SK-N-SH (cell line): ENCODE data around the gene CBLN3. TPM values are rescaled to one million over a fixed set of nuclear protein-coding genes. Genes with fewer than 3 reads are reported as not detected.

Source experiments
- CTCF ChIA-PET: fragments of 300-600, 350-600 bp; formaldehyde crosslinking; extraction: SDS; loops from one replicate; lab custom pipeline; 2021; lab: Yijun Ruan, JAX
- POLR2A ChIA-PET: fragments of 350-600 bp; sonication (Branson Sonifier 250); formaldehyde crosslinking; extraction: SDS; loops from one replicate; lab custom pipeline; 2020; ENCODE audit warnings: antibody characterized with exemption, inconsistent platforms; lab: Yijun Ruan, JAX
- DNase-seq: peaks from one replicate; pipeline ENCODE4 v3.0.0; 2012
- H2AFZ ChIP-seq: fragments of 200-600 bp; sonication (generic); 2 replicates; pipeline ENCODE4 v1.8.1; 2016; ENCODE audit warnings: antibody characterized with exemption, mild to moderate bottlenecking, low read depth
- H3F3A ChIP-seq: fragments of 200-600 bp; sonication (generic); replicated peaks from 2 replicates; pipeline ENCODE3; 2016; ENCODE audit warnings: antibody characterized with exemption, mild to moderate bottlenecking; ENCODE audit not compliant: insufficient read depth
- H3K27ac ChIP-seq, 2 experiments: fragments of 200-500 bp in 1 of 2; fragments of 200-600 bp in 1 of 2; sonication (Bioruptor generic) in 1 of 2; sonication (generic), shearing (Covaris generic) in 1 of 2; 2 replicates each; pipeline versions ENCODE4 v1.5.1 to v1.6.1; 2014 to 2016; ENCODE audit warnings: low read depth in 2 of 2, inconsistent platforms in 1 of 2, low read length in 1 of 2, mild to moderate bottlenecking in 1 of 2, mixed read lengths in 1 of 2
- H3K27me3 ChIP-seq: fragments of 200-600 bp; sonication (generic), shearing (Covaris generic); 2 replicates; pipeline ENCODE4 v1.6.1; 2016; ENCODE audit warnings: mixed run types; ENCODE audit not compliant: insufficient read depth
- H3K36me3 ChIP-seq, 2 experiments: fragments of 200-500 bp in 1 of 2; fragments of 200-600 bp in 1 of 2; sonication (Bioruptor generic) in 1 of 2; sonication (generic) in 1 of 2; replicated peaks in 1 of 2; 2 replicates each; pipeline versions ENCODE3 to v1.5.1; 2014 to 2016; ENCODE audit warnings: low read length in 1 of 2, mild to moderate bottlenecking in 1 of 2; ENCODE audit not compliant: insufficient read depth in 2 of 2, control insufficient read depth in 1 of 2
- H3K4me1 ChIP-seq, 2 experiments: fragments of 200-500 bp in 1 of 2; fragments of 200-600 bp in 1 of 2; sonication (Bioruptor generic) in 1 of 2; sonication (generic), shearing (Covaris generic) in 1 of 2; 2 replicates each; pipeline versions ENCODE4 v1.5.1 to v1.6.1; 2014 to 2016; ENCODE audit warnings: low read depth in 1 of 2, low read length in 1 of 2, mixed run types in 1 of 2; ENCODE audit not compliant: insufficient read depth in 2 of 2, control insufficient read depth in 1 of 2
- H3K4me2 ChIP-seq: fragments of 200-600 bp; sonication (generic), shearing (Covaris generic); 2 replicates; pipeline ENCODE4 v1.6.1; 2017; ENCODE audit warnings: mixed run types
- H3K4me3 ChIP-seq, 2 experiments: fragments of 200-500 bp in 1 of 2; fragments of 200-600 bp in 1 of 2; sonication (Bioruptor generic) in 1 of 2; sonication (generic), shearing (Covaris generic) in 1 of 2; 2 replicates each; pipeline versions ENCODE4 v1.5.1 to v1.8.1; 2014 to 2016; ENCODE audit warnings: low read depth in 2 of 2, inconsistent platforms in 1 of 2, low read length in 1 of 2, mild to moderate bottlenecking in 1 of 2, mixed read lengths in 1 of 2, moderate library complexity in 1 of 2
- H3K79me2 ChIP-seq: fragments of 200-600 bp; sonication (generic); 2 replicates; pipeline ENCODE4 v1.8.1; 2017; ENCODE audit warnings: mild to moderate bottlenecking; ENCODE audit not compliant: insufficient read depth
- H3K9ac ChIP-seq: fragments of 200-600 bp; sonication (generic); 2 replicates; pipeline ENCODE4 v1.6.1; 2017; ENCODE audit warnings: mixed run types
- H3K9me2 ChIP-seq: fragments of 200-600 bp; sonication (generic); 2 replicates; pipeline ENCODE4 v1.6.1; 2017; ENCODE audit warnings: mixed run types
- H3K9me3 ChIP-seq: fragments of 200-600 bp; sonication (generic); 2 replicates; pipeline ENCODE4 v1.6.1; 2017; ENCODE audit warnings: mixed run types, mild to moderate bottlenecking, moderate library complexity
- H4K20me1 ChIP-seq: fragments of 200-600 bp; sonication (generic); 2 replicates; pipeline ENCODE4 v1.6.1; 2017; ENCODE audit warnings: mild to moderate bottlenecking, mixed run types; ENCODE audit not compliant: insufficient read depth
- CHD2 ChIP-seq: fragments of 150-350 bp; IDR thresholded peaks from 2 replicates; pipeline ENCODE4 v1.6.1; 2018; ENCODE audit warnings: low read length; ENCODE audit not compliant: partially characterized antibody
- EZH2phosphoT487 ChIP-seq: fragments of 200-600 bp; sonication (generic); IDR thresholded peaks from 2 replicates; pipeline ENCODE4 v1.6.1; 2017; ENCODE audit warnings: low read depth, mixed run types, mild to moderate bottlenecking, antibody characterized with exemption, moderate library complexity, borderline replicate concordance
- FOXJ3 ChIP-seq: sonication (generic); formaldehyde crosslinking; IDR thresholded peaks from 2 replicates; pipeline ENCODE4 v1.5.1; 2020; ENCODE audit warnings: mild to moderate bottlenecking, missing genetic modification reagents
- MXI1 ChIP-seq: IDR thresholded peaks from 2 replicates; pipeline ENCODE4 v1.6.1; 2012; ENCODE audit warnings: mild to moderate bottlenecking, low read depth, low read length, improper control_type of control experiment
- NFIC ChIP-seq: IDR thresholded peaks from 2 replicates; pipeline ENCODE4 v1.4.0; 2012; ENCODE audit warnings: borderline replicate concordance
- NRF1 ChIP-seq: IDR thresholded peaks from 2 replicates; pipeline ENCODE4 v1.6.1; 2012; ENCODE audit warnings: low read depth, mild to moderate bottlenecking, low read length
- RCOR1 ChIP-seq: fragments of 150-350 bp; IDR thresholded peaks from 2 replicates; pipeline ENCODE4 v1.6.1; 2017; ENCODE audit warnings: antibody characterized with exemption, low read length
- RFX5 ChIP-seq: IDR thresholded peaks from 2 replicates; pipeline ENCODE4 v1.6.1; 2012; ENCODE audit warnings: mild to moderate bottlenecking, improper control_type of control experiment, low read length
- SIN3A ChIP-seq: IDR thresholded peaks from 2 replicates; pipeline ENCODE4 v1.6.1; 2012; ENCODE audit warnings: low read depth, mild to moderate bottlenecking, low read length, moderate library complexity, borderline replicate concordance
- TAF1 ChIP-seq: IDR thresholded peaks from 2 replicates; pipeline ENCODE4 v1.6.1; 2012; ENCODE audit warnings: low read depth, mild to moderate bottlenecking, low read length, moderate library complexity, borderline replicate concordance
- WGBS: methylation state at CpG from one replicate; pipeline ENCODE4 v1.1.6; 2017; ENCODE audit warnings: low lambda C conversion rate; 5-methylcytosine and 5-hydroxymethylcytosine counted together
- polyA plus RNA-seq, 3 experiments: library from polyadenylated mRNA; depleted of rRNA; stranded (reverse); fragments of >200 nt; gene quantifications; 2 replicates each; pipeline ENCODE4 v1.2.3, GENCODE V29; 2012
- TF ChIP-seq, protein P1 (sequence below): IDR thresholded peaks from 2 replicates; pipeline ENCODE4; 2012
- TF ChIP-seq, protein P2 (sequence below): fragments of 150-350 bp; IDR thresholded peaks from 2 replicates; pipeline ENCODE4 v1.6.1; 2016; ENCODE audit warnings: mild to moderate bottlenecking, low read depth, low read length

The CBLN3 gene
- polyA plus RNA-seq, 1 of the 3 experiments (the other 2 are of a cell fraction), result 1.8 TPM

DNA sequence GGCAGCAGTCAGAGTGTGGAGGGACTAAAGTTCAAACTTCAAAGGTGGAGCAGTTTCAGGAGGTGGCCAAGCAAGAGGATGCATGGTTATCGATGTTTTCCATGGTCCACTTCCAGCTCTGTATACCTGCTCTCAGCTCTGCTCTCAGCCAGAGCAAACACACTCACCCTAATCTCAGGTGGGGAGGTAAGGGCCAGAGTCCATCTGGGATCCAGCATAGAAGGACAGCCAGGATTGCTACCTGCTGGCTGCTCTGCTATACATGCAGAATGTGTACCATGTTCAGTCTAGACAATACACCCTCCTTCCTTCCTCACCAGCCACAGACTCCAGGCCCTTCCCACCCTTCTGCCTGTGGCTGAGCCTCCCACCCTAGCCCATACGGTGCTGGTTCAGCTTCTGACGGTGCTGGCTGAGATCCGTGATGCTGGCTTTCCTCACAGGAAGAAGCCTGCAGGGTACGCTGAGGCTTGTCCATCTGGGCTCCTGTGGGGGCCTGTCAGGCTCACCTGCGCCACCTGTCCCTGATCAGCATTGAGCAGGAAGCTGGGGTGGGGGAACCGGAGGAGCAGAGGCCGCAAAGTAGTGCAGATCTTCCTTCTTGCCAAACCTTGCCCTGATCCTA is 2.4 kb downstream of the CBLN3 start:
- peaks cover 19% of the 10 kb centered on the region for H3K79me2 ChIP-seq
- no peak overlapping the region for H3K9ac ChIP-seq
- H3K4me3 ChIP-seq, result no peak overlapping the region
- H3K4me2 ChIP-seq, result no peak overlapping the region
- H3K4me1 ChIP-seq, result peaks cover 24 to 28% of the 10 kb centered on the region in 2 experiments; a peak in 3 of 4 replicates
- H3K9me2 ChIP-seq, result no peaks in the 10 kb centered on the region
- H3F3A ChIP-seq, result peaks cover 7% of the 10 kb centered on the region
- no peak for DNase-seq
- no peak overlapping the region for H3K27ac ChIP-seq
- 93% methylated on average over 8 of the region's 8 CpGs for WGBS
- ChIA-PET CTCF (interaction anchor here (0.7 to 16.1 kb wide), 7 partner anchors 8 to 95 kb away, joined by 3 to 275 read pairs (median 5); no protein-coding TSS in a partner anchor), POLR2A (no interaction called here)
- H3K27me3 ChIP-seq, result no peaks in the 10 kb centered on the region
- TF ChIP-seq CHD2, result no peak
- TF ChIP-seq FOXJ3 (CRISPR knock-in tag), result no peak
- TF ChIP-seq RCOR1, result no peak
- no peak for TF ChIP-seq MXI1
- TF ChIP-seq, protein P1, sequence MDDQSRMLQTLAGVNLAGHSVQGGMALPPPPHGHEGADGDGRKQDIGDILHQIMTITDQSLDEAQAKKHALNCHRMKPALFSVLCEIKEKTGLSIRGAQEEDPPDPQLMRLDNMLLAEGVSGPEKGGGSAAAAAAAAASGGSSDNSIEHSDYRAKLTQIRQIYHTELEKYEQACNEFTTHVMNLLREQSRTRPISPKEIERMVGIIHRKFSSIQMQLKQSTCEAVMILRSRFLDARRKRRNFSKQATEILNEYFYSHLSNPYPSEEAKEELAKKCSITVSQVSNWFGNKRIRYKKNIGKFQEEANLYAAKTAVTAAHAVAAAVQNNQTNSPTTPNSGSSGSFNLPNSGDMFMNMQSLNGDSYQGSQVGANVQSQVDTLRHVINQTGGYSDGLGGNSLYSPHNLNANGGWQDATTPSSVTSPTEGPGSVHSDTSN, result no peak
- no peak for TF ChIP-seq NRF1
- no peak for TF ChIP-seq EZH2phosphoT487
- TF ChIP-seq TAF1, result no peak
- TF ChIP-seq SIN3A, result no peak
- no peaks in the 10 kb centered on the region for H3K9me3 ChIP-seq
- H4K20me1 ChIP-seq, result peaks cover 2% of the 10 kb centered on the region
- H2AFZ ChIP-seq, result no peak overlapping the region
- H3K36me3 ChIP-seq, result peaks cover 0 to 3% of the 10 kb centered on the region in 2 experiments

DNA sequence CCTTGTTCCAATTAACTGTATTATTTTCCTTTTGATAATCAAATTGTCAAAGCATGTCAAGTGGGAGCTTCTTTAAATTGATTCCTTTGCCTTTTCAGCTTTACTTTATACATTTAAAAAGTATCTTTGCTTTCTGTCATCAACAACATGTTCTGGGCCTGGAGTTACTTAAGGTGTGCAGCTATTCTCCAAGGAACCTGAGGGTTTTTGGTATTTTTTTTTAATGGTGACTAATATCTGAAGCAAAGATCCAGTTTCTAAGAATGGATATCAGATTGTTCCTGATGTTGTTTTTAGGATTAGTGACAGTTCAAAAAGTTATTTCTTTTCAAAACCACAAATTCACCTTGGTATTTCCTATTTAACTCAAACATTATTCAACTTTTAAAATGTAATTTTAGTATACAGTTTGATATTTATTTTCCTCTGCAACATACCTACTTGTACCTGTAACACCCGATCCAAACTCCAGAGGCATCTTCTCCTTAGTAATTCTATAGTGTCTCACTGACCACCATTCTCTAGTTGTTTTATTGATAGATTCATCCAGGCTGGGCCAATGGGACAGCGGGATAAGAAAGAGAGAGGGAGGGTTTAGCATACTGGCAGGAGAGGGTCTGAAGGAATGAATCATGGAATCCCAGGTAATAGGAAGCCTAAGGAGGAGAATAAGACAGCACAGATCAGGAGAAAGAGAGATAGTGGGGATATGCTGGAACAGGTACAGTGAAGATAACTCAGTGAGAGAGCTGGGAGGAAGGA is 3.1 kb downstream of the CBLN3 start:
- no peaks in the 10 kb centered on the region for H4K20me1 ChIP-seq
- H2AFZ ChIP-seq, result no peak overlapping the region
- CTCF ChIA-PET, result interaction anchor here (0.7 to 16.1 kb wide), 6 partner anchors 10 to 94 kb away, joined by 3 to 275 read pairs (median 10); no protein-coding TSS in a partner anchor
- no peaks in the 10 kb centered on the region for H3K9me2 ChIP-seq
- WGBS, result 92% methylated on average over 2 of the region's 2 CpGs
- H3K79me2 ChIP-seq, result peaks cover 12% of the 10 kb centered on the region
- no peak overlapping the region for H3K9ac ChIP-seq
- DNase-seq, result no peak
- no peak overlapping the region for H3K4me3 ChIP-seq
- H3K27ac ChIP-seq, result no peak overlapping the region
- peaks cover 7% of the 10 kb centered on the region for H3F3A ChIP-seq
- POLR2A ChIA-PET, result no interaction called here
- H3K27me3 ChIP-seq, result no peaks in the 10 kb centered on the region
- TF ChIP-seq RFX5, result no peak
- TF ChIP-seq, protein P2, sequence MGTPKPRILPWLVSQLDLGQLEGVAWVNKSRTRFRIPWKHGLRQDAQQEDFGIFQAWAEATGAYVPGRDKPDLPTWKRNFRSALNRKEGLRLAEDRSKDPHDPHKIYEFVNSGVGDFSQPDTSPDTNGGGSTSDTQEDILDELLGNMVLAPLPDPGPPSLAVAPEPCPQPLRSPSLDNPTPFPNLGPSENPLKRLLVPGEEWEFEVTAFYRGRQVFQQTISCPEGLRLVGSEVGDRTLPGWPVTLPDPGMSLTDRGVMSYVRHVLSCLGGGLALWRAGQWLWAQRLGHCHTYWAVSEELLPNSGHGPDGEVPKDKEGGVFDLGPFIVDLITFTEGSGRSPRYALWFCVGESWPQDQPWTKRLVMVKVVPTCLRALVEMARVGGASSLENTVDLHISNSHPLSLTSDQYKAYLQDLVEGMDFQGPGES, result no peak
- TF ChIP-seq RCOR1, result no peak
- no peak for TF ChIP-seq SIN3A
- no peak for TF ChIP-seq TAF1
- TF ChIP-seq FOXJ3 (CRISPR knock-in tag), result no peak
- TF ChIP-seq NFIC, result no peak
- H3K9me3 ChIP-seq, result no peaks in the 10 kb centered on the region
- peaks cover 17 to 24% of the 10 kb centered on the region in 2 experiments; a peak in 3 of 4 replicates for H3K4me1 ChIP-seq
- H3K4me2 ChIP-seq, result no peak overlapping the region
- H3K36me3 ChIP-seq, result no peaks in the 10 kb centered on the region
